ENCODE measurements around the gene ATP11C.

Gene ATP11C

GRCh38 chrX:139914421-139914820, 18.4 kb downstream of the ATP11C start:
- Histone ChIP-seq H4K8ac (ENCODE audit: low read depth, low read length) (no peak overlapping the region), H2AK5ac (ENCODE audit: low read length) (no peak overlapping the region), H4K91ac (ENCODE audit: low read depth, low read length) (no peak overlapping the region), H3K4me2 (ENCODE audit: low read length) (no peak overlapping the region), H3K27me3 (ENCODE audit: insufficient read depth, low read length) (no peaks in the 10 kb centered on the region), H3K23ac (ENCODE audit: low read length) (no peak overlapping the region), H3K27ac (ENCODE audit: low read depth, low read length) (no peak overlapping the region), H2BK5ac (ENCODE audit: low read depth, low read length, poor library complexity) (no peak overlapping the region), H4K12ac (ENCODE audit: low read depth, low read length) (no peak overlapping the region), H3K4me1 (ENCODE audit: control insufficient read depth in 1 of 2, insufficient read depth in 2 of 2, low read length in 2 of 2) (no peaks in the 10 kb centered on the region), H3K36me3 (ENCODE audit: control insufficient read depth in 1 of 2, insufficient read depth in 2 of 2, low read length in 2 of 2) (no peaks in the 10 kb centered on the region), H3K9me3 (ENCODE audit: insufficient read depth, low read depth, low read length) (no peaks in the 10 kb centered on the region), H2BK12ac (ENCODE audit: low read length) (no peak overlapping the region), H2AFZ (ENCODE audit: insufficient read depth, low read length, poor library complexity) (no peak overlapping the region), H3K79me1 (ENCODE audit: low read length) (no peaks in the 10 kb centered on the region), H3K9ac (ENCODE audit: low read length) (no peak overlapping the region), H3K4me3 (ENCODE audit: low read depth, low read length) (no peak overlapping the region), H2BK120ac (ENCODE audit: insufficient read depth, low read length, poor library complexity) (no peak overlapping the region), H3K79me2 (ENCODE audit: control insufficient read depth, insufficient read depth, low read length, poor library complexity) (no peaks in the 10 kb centered on the region), H3K4ac (ENCODE audit: low read depth, low read length) (no peak overlapping the region), H3K14ac (ENCODE audit: low read length) (no peak overlapping the region), H3K18ac (ENCODE audit: low read length) (no peak overlapping the region)
- no peak for DNase-seq
- WGBS (ENCODE audit: extremely low coverage, insufficient coverage, insufficient read length): no CpG with 5 or more reads among the region's 1 CpG

GRCh38 chrX:139909712-139910111, 23.1 kb downstream of the ATP11C start:
- no peak for DNase-seq
- Histone ChIP-seq H3K4me1 (ENCODE audit: control insufficient read depth in 1 of 2, insufficient read depth in 2 of 2, low read length in 2 of 2) (peaks cover 0 to under 1% of the 10 kb centered on the region in 2 experiments), H3K27me3 (ENCODE audit: insufficient read depth, low read length) (no peaks in the 10 kb centered on the region), H2AFZ (ENCODE audit: insufficient read depth, low read length, poor library complexity) (no peak overlapping the region), H3K27ac (ENCODE audit: low read depth, low read length) (no peak overlapping the region), H2BK120ac (ENCODE audit: insufficient read depth, low read length, poor library complexity) (no peak overlapping the region), H3K4ac (ENCODE audit: low read depth, low read length) (no peak overlapping the region), H2BK12ac (ENCODE audit: low read length) (no peak overlapping the region), H4K8ac (ENCODE audit: low read depth, low read length) (no peak overlapping the region), H3K14ac (ENCODE audit: low read length) (no peak overlapping the region), H3K9ac (ENCODE audit: low read length) (no peak overlapping the region), H2BK5ac (ENCODE audit: low read depth, low read length, poor library complexity) (no peak overlapping the region), H3K23ac (ENCODE audit: low read length) (no peak overlapping the region), H4K12ac (ENCODE audit: low read depth, low read length) (no peak overlapping the region), H3K79me2 (ENCODE audit: control insufficient read depth, insufficient read depth, low read length, poor library complexity) (no peaks in the 10 kb centered on the region), H3K4me2 (ENCODE audit: low read length) (no peak overlapping the region), H3K18ac (ENCODE audit: low read length) (no peak overlapping the region), H3K9me3 (ENCODE audit: insufficient read depth, low read depth, low read length) (no peaks in the 10 kb centered on the region), H2AK5ac (ENCODE audit: low read length) (no peak overlapping the region), H4K91ac (ENCODE audit: low read depth, low read length) (no peak overlapping the region), H3K4me3 (ENCODE audit: low read depth, low read length) (no peak overlapping the region), H3K79me1 (ENCODE audit: low read length) (no peaks in the 10 kb centered on the region), H3K36me3 (ENCODE audit: control insufficient read depth in 1 of 2, insufficient read depth in 2 of 2, low read length in 2 of 2) (no peaks in the 10 kb centered on the region)
- WGBS (ENCODE audit: extremely low coverage, insufficient coverage, insufficient read length): no CpG with 5 or more reads among the region's 3 CpGs

- Histone ChIP-seq H2BK12ac (ENCODE audit: low read length) (no peak overlapping the region), H3K4me2 (ENCODE audit: low read length) (no peak overlapping the region), H2AFZ (ENCODE audit: insufficient read depth, low read length, poor library complexity) (no peak overlapping the region), H4K12ac (ENCODE audit: low read depth, low read length) (no peak overlapping the region), H3K4me1 (ENCODE audit: control insufficient read depth in 1 of 2, insufficient read depth in 2 of 2, low read length in 2 of 2) (peaks cover under 1 to 6% of the 10 kb centered on the region in 2 experiments), H2BK5ac (ENCODE audit: low read depth, low read length, poor library complexity) (no peak overlapping the region), H3K9me3 (ENCODE audit: insufficient read depth, low read depth, low read length) (no peaks in the 10 kb centered on the region), H3K79me2 (ENCODE audit: control insufficient read depth, insufficient read depth, low read length, poor library complexity) (no peaks in the 10 kb centered on the region), H2BK120ac (ENCODE audit: insufficient read depth, low read length, poor library complexity) (no peak overlapping the region), H4K8ac (ENCODE audit: low read depth, low read length) (no peak overlapping the region), H3K27me3 (ENCODE audit: insufficient read depth, low read length) (no peaks in the 10 kb centered on the region), H3K4ac (ENCODE audit: low read depth, low read length) (no peak overlapping the region), H3K4me3 (ENCODE audit: low read depth, low read length) (no peak overlapping the region), H3K18ac (ENCODE audit: low read length) (no peak overlapping the region), H3K27ac (ENCODE audit: low read depth, low read length) (no peak overlapping the region), H3K36me3 (ENCODE audit: control insufficient read depth in 1 of 2, insufficient read depth in 2 of 2, low read length in 2 of 2) (no peaks in the 10 kb centered on the region), H3K23ac (ENCODE audit: low read length) (no peak overlapping the region), H4K91ac (ENCODE audit: low read depth, low read length) (no peak overlapping the region), H2AK5ac (ENCODE audit: low read length) (no peak overlapping the region), H3K79me1 (ENCODE audit: low read length) (no peaks in the 10 kb centered on the region), H3K9ac (ENCODE audit: low read length) (no peak overlapping the region), H3K14ac (ENCODE audit: low read length) (no peak overlapping the region)
- DNase-seq: peak in 1 of 2 donors; percentile 1
- WGBS (ENCODE audit: extremely low coverage, insufficient coverage, insufficient read length): no CpG with 5 or more reads among the region's 3 CpGs
These were observed 25.8 kb downstream of the ATP11C start for GRCh38 chrX:139907078-139907477.

GRCh38 chrX:139905743-139906142, 27.1 kb downstream of the ATP11C start:
- no peak overlapping the region for H2BK5ac ChIP-seq (ENCODE audit: low read depth, low read length, poor library complexity)
- no peak overlapping the region for H3K4me3 ChIP-seq (ENCODE audit: low read depth, low read length)
- no peak overlapping the region for H2AFZ ChIP-seq (ENCODE audit: insufficient read depth, low read length, poor library complexity)
- no peak overlapping the region for H2AK5ac ChIP-seq (ENCODE audit: low read length)
- H3K4ac ChIP-seq (ENCODE audit: low read depth, low read length): no peak overlapping the region
- H3K36me3 ChIP-seq (ENCODE audit: control insufficient read depth in 1 of 2, insufficient read depth in 2 of 2, low read length in 2 of 2): no peaks in the 10 kb centered on the region
- no peak overlapping the region for H3K9ac ChIP-seq (ENCODE audit: low read length)
- peaks cover 5 to 8% of the 10 kb centered on the region in 2 experiments for H3K4me1 ChIP-seq (ENCODE audit: control insufficient read depth in 1 of 2, insufficient read depth in 2 of 2, low read length in 2 of 2)
- no peaks in the 10 kb centered on the region for H3K79me2 ChIP-seq (ENCODE audit: control insufficient read depth, insufficient read depth, low read length, poor library complexity)
- H3K9me3 ChIP-seq (ENCODE audit: insufficient read depth, low read depth, low read length): no peaks in the 10 kb centered on the region
- H3K4me2 ChIP-seq (ENCODE audit: low read length): no peak overlapping the region
- WGBS (ENCODE audit: extremely low coverage, insufficient coverage, insufficient read length): no CpG with 5 or more reads among the region's 2 CpGs
- no peak overlapping the region for H4K91ac ChIP-seq (ENCODE audit: low read depth, low read length)
- H3K18ac ChIP-seq (ENCODE audit: low read length): no peak overlapping the region
- H2BK12ac ChIP-seq (ENCODE audit: low read length): no peak overlapping the region
- H3K23ac ChIP-seq (ENCODE audit: low read length): no peak overlapping the region
- H4K12ac ChIP-seq (ENCODE audit: low read depth, low read length): no peak overlapping the region
- no peak overlapping the region for H2BK120ac ChIP-seq (ENCODE audit: insufficient read depth, low read length, poor library complexity)
- H3K27ac ChIP-seq (ENCODE audit: low read depth, low read length): no peak overlapping the region
- DNase-seq: no peak
- no peak overlapping the region for H3K14ac ChIP-seq (ENCODE audit: low read length)
- no peaks in the 10 kb centered on the region for H3K79me1 ChIP-seq (ENCODE audit: low read length)
- H4K8ac ChIP-seq (ENCODE audit: low read depth, low read length): no peak overlapping the region
- H3K27me3 ChIP-seq (ENCODE audit: insufficient read depth, low read length): no peaks in the 10 kb centered on the region
